Stromal cell of bone marrow (primary cell): ENCODE measurements around the gene HS2ST1.
A peak's percentile ranks its signal among the peaks of the same experiment; 100 is the strongest.

Experiments
- DNase-seq: peaks from one replicate; pipeline ENCODE4 v3.0.0-alpha.2; 2012; ENCODE audit warnings: low read depth

The HS2ST1 gene

GRCh38 chr1:87111659-87112371 lies 197.4 kb downstream of the HS2ST1 start:
- DNase-seq, result no peak

- peak; percentile 97 for DNase-seq
Measured at GRCh38 chr1:87113313-87113712, 198.9 kb downstream of the HS2ST1 start.

- peak; percentile 77 for DNase-seq
Measured at GRCh38 chr1:87115317-87115890, 201.0 kb downstream of the HS2ST1 start.

GRCh38 chr1:87115891-87116290 lies 201.5 kb downstream of the HS2ST1 start:
- no peak for DNase-seq

- DNase-seq, result no peak
Measured at GRCh38 chr1:87117761-87118368, 203.4 kb downstream of the HS2ST1 start.

- no peak for DNase-seq
Measured at GRCh38 chr1:87119541-87120140, 205.2 kb downstream of the HS2ST1 start.

- no peak for DNase-seq
Measured at GRCh38 chr1:87120779-87121178, 206.3 kb downstream of the HS2ST1 start.

- DNase-seq, result no peak
Measured at GRCh38 chr1:87121711-87122163, 207.3 kb downstream of the HS2ST1 start.

GRCh38 chr1:87122243-87122642 lies 207.8 kb downstream of the HS2ST1 start:
- DNase-seq, result no peak

GRCh38 chr1:87123610-87124009 lies 209.2 kb downstream of the HS2ST1 start:
- DNase-seq, result no peak

- no peak for DNase-seq
Measured at GRCh38 chr1:87126886-87127505, 212.6 kb downstream of the HS2ST1 start.

- no peak for DNase-seq
Measured at GRCh38 chr1:87127581-87127980, 213.1 kb downstream of the HS2ST1 start.

- no peak for DNase-seq
Measured at GRCh38 chr1:87129038-87129437, 214.6 kb downstream of the HS2ST1 start.

GRCh38 chr1:87129606-87130005 lies 215.2 kb downstream of the HS2ST1 start:
- DNase-seq, result no peak

- DNase-seq, result no peak
Measured at GRCh38 chr1:87130438-87130837, 216.0 kb downstream of the HS2ST1 start.

GRCh38 chr1:87131809-87132283 lies 217.4 kb downstream of the HS2ST1 start:
- DNase-seq, result peak; percentile 59

GRCh38 chr1:87132284-87132870 lies 217.9 kb downstream of the HS2ST1 start:
- no peak for DNase-seq

GRCh38 chr1:87134061-87134460 lies 219.6 kb downstream of the HS2ST1 start:
- DNase-seq, result no peak

- no peak for DNase-seq
Measured at GRCh38 chr1:87134625-87135328, 220.3 kb downstream of the HS2ST1 start.

- no peak for DNase-seq
Measured at GRCh38 chr1:87135329-87135712, 220.9 kb downstream of the HS2ST1 start.

- no peak for DNase-seq
Measured at GRCh38 chr1:87136607-87137341, 222.3 kb downstream of the HS2ST1 start.
